Esophagus muscularis mucosa (tissue), 3 donors: ENCODE measurements around the gene PTGFRN.

ENCODE experiments used
- POLR2AphosphoS5 ChIP-seq, 2 donors: sonication (generic); formaldehyde crosslinking; IDR thresholded peaks; one replicate each; pipeline ENCODE4 v1.6.1; 2017; ENCODE audit warnings: antibody characterized with exemption in 2 of 2
- TF ChIP-seq, protein P1 (sequence below), 3 experiments: fragments of 200-600 bp in 2 of 3; fragments of 450-650 bp in 1 of 3; sonication (generic) in 2 of 3; IDR thresholded peaks; one replicate each; pipeline ENCODE4 v1.5.1; 2017 to 2019; ENCODE audit warnings: antibody characterized with exemption in 3 of 3, mild to moderate bottlenecking in 2 of 3, moderate library complexity in 1 of 3

GRCh38 chr1:116983112-116983511 is 73.4 kb downstream of the PTGFRN start:
- TF ChIP-seq, protein P1, sequence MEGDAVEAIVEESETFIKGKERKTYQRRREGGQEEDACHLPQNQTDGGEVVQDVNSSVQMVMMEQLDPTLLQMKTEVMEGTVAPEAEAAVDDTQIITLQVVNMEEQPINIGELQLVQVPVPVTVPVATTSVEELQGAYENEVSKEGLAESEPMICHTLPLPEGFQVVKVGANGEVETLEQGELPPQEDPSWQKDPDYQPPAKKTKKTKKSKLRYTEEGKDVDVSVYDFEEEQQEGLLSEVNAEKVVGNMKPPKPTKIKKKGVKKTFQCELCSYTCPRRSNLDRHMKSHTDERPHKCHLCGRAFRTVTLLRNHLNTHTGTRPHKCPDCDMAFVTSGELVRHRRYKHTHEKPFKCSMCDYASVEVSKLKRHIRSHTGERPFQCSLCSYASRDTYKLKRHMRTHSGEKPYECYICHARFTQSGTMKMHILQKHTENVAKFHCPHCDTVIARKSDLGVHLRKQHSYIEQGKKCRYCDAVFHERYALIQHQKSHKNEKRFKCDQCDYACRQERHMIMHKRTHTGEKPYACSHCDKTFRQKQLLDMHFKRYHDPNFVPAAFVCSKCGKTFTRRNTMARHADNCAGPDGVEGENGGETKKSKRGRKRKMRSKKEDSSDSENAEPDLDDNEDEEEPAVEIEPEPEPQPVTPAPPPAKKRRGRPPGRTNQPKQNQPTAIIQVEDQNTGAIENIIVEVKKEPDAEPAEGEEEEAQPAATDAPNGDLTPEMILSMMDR (IDR thresholded peaks at IDR 0.05), result no peak
- no peak for TF ChIP-seq POLR2AphosphoS5 (IDR thresholded peaks at IDR 0.05)
